Measurements from ENCODE around the gene DOK1. TPM values are rescaled to one million over a fixed set of nuclear protein-coding genes. Genes with fewer than 3 reads are reported as not detected.
A peak's percentile ranks its signal among the peaks of the same experiment; 100 is the strongest.

DOK1 gene
- polyA plus RNA-seq, 3 donors, result 48.0 to 53.6 (median 49.3) TPM

DNA sequence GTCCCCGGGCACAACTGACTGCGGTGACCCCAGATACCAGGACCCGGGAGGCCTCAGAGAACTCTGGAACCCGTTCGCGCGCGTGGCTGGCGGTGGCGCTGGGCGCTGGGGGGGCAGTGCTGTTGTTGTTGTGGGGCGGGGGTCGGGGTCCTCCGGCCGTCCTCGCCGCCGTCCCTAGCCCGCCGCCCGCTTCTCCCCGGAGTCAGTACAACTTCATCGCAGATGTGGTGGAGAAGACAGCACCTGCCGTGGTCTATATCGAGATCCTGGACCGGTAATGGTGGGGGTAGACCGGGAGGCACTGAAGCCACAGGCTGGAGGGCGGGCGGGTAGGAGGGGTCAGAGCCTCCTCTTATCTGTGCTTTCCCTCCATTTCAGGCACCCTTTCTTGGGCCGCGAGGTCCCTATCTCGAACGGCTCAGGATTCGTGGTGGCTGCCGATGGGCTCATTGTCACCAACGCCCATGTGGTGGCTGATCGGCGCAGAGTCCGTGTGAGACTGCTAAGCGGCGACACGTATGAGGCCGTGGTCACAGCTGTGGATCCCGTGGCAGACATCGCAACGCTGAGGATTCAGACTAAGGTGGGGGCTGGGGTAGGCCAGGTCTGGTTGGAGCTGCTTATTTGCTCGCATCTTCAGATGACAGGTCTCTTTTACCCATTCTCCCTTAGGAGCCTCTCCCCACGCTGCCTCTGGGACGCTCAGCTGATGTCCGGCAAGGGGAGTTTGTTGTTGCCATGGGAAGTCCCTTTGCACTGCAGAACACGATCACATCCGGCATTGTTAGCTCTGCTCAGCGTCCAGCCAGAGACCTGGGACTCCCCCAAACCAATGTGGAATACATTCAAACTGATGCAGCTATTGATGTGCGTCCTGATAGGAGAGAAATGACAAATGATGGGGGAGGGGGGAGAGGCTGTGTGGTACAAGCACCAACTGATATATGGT is 24.0 kb upstream of the DOK1 start:
- H3K27ac ChIP-seq (ENCODE audit: low read depth in 1 of 2, low read length in 2 of 2), result peak overlapping the region; percentile 15 to 95
- under 1% methylated on average over 41 of the region's 54 CpGs for WGBS (ENCODE audit: insufficient coverage)
- H3K4me2 ChIP-seq (replicated peaks; ENCODE audit: extremely low read depth, low read length, poor library complexity, severe bottlenecking), result peak overlapping the region; percentile 96
- intact Hi-C loops (cut with micrococcal nuclease), result loop anchor here in 1 of 2 donors (10.0 kb wide), 1 partner anchor 54 kb away; no protein-coding TSS in a partner anchor
- Mint-ChIP-seq H3K4me3 (peak overlapping the region; percentile 94 to 98), H3K4me1 (peaks cover 42% of the 10 kb centered on the region), H3K27ac (peak overlapping the region; percentile 60 to 95 (median 75)), H3K27me3 (ENCODE audit: low read depth in 3 of 3) (peaks cover 0 to 3% (median 0%) of the 10 kb centered on the region in 3 donors), H3K9me3 (peaks cover 0 to 8% (median 0%) of the 10 kb centered on the region in 7 donors), H3K36me3 (peaks cover 42 to 47% of the 10 kb centered on the region in 2 donors)
- peaks cover 26% of the 10 kb centered on the region for H4K20me1 ChIP-seq (ENCODE audit: insufficient read depth, low read length)
- H3K27me3 ChIP-seq (ENCODE audit: control insufficient read depth in 2 of 2, insufficient read depth in 2 of 2, low read length in 2 of 2), result no peaks in the 10 kb centered on the region
- peaks cover 28 to 46% of the 10 kb centered on the region in 2 donors for H3K4me1 ChIP-seq (ENCODE audit: control insufficient read depth in 1 of 2, insufficient read depth in 2 of 2, low read length in 2 of 2)
- H2AFZ ChIP-seq (ENCODE audit: insufficient read depth, low read depth, low read length, poor library complexity, severe bottlenecking), result peak overlapping the region; percentile 93
- peak; percentile 31 to 75 (median 50) for DNase-seq
- peak overlapping the region; percentile 96 for H3K9ac ChIP-seq (ENCODE audit: insufficient read depth, low read length, poor library complexity, severe bottlenecking)
- H3K36me3 ChIP-seq (replicated peaks in 1 of 2; ENCODE audit: control insufficient read depth in 1 of 2, insufficient read depth in 2 of 2, low read length in 2 of 2), result peaks cover 23 to 40% of the 10 kb centered on the region in 2 donors
- H3K79me2 ChIP-seq (ENCODE audit: insufficient read depth, low read length), result peaks cover 29% of the 10 kb centered on the region
- H3K9me3 ChIP-seq (replicated peaks in 1 of 2; ENCODE audit: control insufficient read depth in 1 of 2, insufficient read depth in 1 of 2, low read length in 2 of 2), result no peaks in the 10 kb centered on the region
- TF ChIP-seq, protein P1, sequence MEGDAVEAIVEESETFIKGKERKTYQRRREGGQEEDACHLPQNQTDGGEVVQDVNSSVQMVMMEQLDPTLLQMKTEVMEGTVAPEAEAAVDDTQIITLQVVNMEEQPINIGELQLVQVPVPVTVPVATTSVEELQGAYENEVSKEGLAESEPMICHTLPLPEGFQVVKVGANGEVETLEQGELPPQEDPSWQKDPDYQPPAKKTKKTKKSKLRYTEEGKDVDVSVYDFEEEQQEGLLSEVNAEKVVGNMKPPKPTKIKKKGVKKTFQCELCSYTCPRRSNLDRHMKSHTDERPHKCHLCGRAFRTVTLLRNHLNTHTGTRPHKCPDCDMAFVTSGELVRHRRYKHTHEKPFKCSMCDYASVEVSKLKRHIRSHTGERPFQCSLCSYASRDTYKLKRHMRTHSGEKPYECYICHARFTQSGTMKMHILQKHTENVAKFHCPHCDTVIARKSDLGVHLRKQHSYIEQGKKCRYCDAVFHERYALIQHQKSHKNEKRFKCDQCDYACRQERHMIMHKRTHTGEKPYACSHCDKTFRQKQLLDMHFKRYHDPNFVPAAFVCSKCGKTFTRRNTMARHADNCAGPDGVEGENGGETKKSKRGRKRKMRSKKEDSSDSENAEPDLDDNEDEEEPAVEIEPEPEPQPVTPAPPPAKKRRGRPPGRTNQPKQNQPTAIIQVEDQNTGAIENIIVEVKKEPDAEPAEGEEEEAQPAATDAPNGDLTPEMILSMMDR (IDR thresholded peaks at IDR 0.05), result no peak
- H3K4me3 ChIP-seq (replicated peaks in 1 of 3; ENCODE audit: low read depth in 2 of 3, low read length in 3 of 3), result peak overlapping the region; percentile 65 to 96 (median 87)

DNA sequence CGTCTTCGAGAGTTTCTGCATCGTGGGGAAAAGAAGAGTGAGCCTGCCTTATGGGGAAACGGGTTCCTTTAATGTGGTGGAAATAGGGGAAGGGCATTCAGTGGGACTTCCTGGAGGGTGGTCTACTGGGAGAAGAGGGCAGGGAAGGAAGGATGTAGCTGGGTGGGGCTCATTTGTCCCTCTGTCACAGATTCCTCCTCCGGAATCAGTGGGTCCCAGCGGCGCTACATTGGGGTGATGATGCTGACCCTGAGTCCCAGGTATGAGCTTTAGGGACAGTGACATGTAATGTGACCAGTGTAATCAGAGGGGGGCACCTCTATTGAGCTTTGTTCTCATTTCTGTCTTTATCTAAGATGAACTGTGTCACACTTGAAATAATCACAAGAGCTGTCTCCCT is 22.9 kb upstream of the DOK1 start:
- peaks cover 0 to 4% (median 0%) of the 10 kb centered on the region in 3 donors for H3K27me3 Mint-ChIP-seq (ENCODE audit: low read depth in 3 of 3)
- WGBS (ENCODE audit: insufficient coverage), result 63% methylated on average over 4 of the region's 7 CpGs
- peaks cover 36 to 39% of the 10 kb centered on the region in 2 donors for H3K36me3 Mint-ChIP-seq
- peaks cover 0 to 2% (median 0%) of the 10 kb centered on the region in 7 donors for H3K9me3 Mint-ChIP-seq
- H3K79me2 ChIP-seq (ENCODE audit: insufficient read depth, low read length), result peaks cover 29% of the 10 kb centered on the region
- TF ChIP-seq, protein P1 (IDR thresholded peaks at IDR 0.05), result no peak
- no peak for DNase-seq
- H3K9me3 ChIP-seq (replicated peaks in 1 of 2; ENCODE audit: control insufficient read depth in 1 of 2, insufficient read depth in 1 of 2, low read length in 2 of 2), result no peaks in the 10 kb centered on the region
- no peak overlapping the region for H3K4me2 ChIP-seq (replicated peaks; ENCODE audit: extremely low read depth, low read length, poor library complexity, severe bottlenecking)
- intact Hi-C loops (cut with micrococcal nuclease), result loop anchor here in 1 of 2 donors (10.0 kb wide), 1 partner anchor 53 kb away; no protein-coding TSS in a partner anchor
- H4K20me1 ChIP-seq (ENCODE audit: insufficient read depth, low read length), result peaks cover 23% of the 10 kb centered on the region
- H3K36me3 ChIP-seq (replicated peaks in 1 of 2; ENCODE audit: control insufficient read depth in 1 of 2, insufficient read depth in 2 of 2, low read length in 2 of 2), result peaks cover 21 to 34% of the 10 kb centered on the region in 2 donors
- peaks cover 25 to 38% of the 10 kb centered on the region in 2 donors for H3K4me1 ChIP-seq (ENCODE audit: control insufficient read depth in 1 of 2, insufficient read depth in 2 of 2, low read length in 2 of 2)
- no peak overlapping the region for H3K4me3 ChIP-seq (replicated peaks in 1 of 3; ENCODE audit: low read depth in 2 of 3, low read length in 3 of 3)
- H3K4me3 Mint-ChIP-seq, result no peak overlapping the region
- peaks cover 34% of the 10 kb centered on the region for H3K4me1 Mint-ChIP-seq
- no peak overlapping the region for H2AFZ ChIP-seq (ENCODE audit: insufficient read depth, low read depth, low read length, poor library complexity, severe bottlenecking)
- no peak overlapping the region for H3K27ac ChIP-seq (ENCODE audit: low read depth in 1 of 2, low read length in 2 of 2)
- no peak overlapping the region for H3K9ac ChIP-seq (ENCODE audit: insufficient read depth, low read length, poor library complexity, severe bottlenecking)
- H3K27me3 ChIP-seq (ENCODE audit: control insufficient read depth in 2 of 2, insufficient read depth in 2 of 2, low read length in 2 of 2), result no peaks in the 10 kb centered on the region
- H3K27ac Mint-ChIP-seq, result peak overlapping the region in 1 of 7 donors; percentile 46

All from CD14-positive monocyte (primary cell).